Mesodermal cell (in vitro differentiated cells): Measurements from ENCODE around the gene RIOX2.
"Not testable (repeated sequence)": the region's sequence is repeated elsewhere in the genome, so short reads cannot be mapped to it uniquely, and the experiment has no call there.

ENCODE experiments used
- H3K27ac ChIP-seq: 2 replicates; pipeline ENCODE4 v1.7.0; 2013; ENCODE audit warnings: mild to moderate bottlenecking, low read depth, low read length, moderate library complexity; ENCODE audit not compliant: severe bottlenecking
- H3K36me3 ChIP-seq: 2 replicates; pipeline ENCODE4 v1.7.1; 2013; ENCODE audit warnings: mild to moderate bottlenecking, low read length, moderate library complexity; ENCODE audit not compliant: control insufficient read depth, insufficient read depth
- H3K4me1 ChIP-seq: one replicate; pipeline ENCODE4 v1.7.1; 2013; ENCODE audit warnings: mild to moderate bottlenecking, low read length; ENCODE audit not compliant: insufficient read depth, control insufficient read depth, poor library complexity, severe bottlenecking
- H3K4me3 ChIP-seq: 2 replicates; pipeline ENCODE4 v1.7.0; 2013; ENCODE audit warnings: low read length, control low read depth, mild to moderate bottlenecking; ENCODE audit not compliant: insufficient read depth, poor library complexity, severe bottlenecking; ENCODE audit errors: extremely low read depth
- H3K9me3 ChIP-seq: 2 replicates; pipeline ENCODE4 v1.7.1; 2013; ENCODE audit warnings: mild to moderate bottlenecking, low read length, moderate library complexity; ENCODE audit not compliant: control insufficient read depth
- WGBS, 2 experiments: methylation state at CpG; one replicate each; pipeline ENCODE4 v1.1.5; 2013; ENCODE audit warnings: missing lambda C conversion rate in 2 of 2; ENCODE audit not compliant: insufficient coverage in 2 of 2; 5-methylcytosine and 5-hydroxymethylcytosine counted together

The RIOX2 gene

GRCh38 chr3:97914388-97914787, 57.8 kb downstream of the RIOX2 start:
- Histone ChIP-seq H3K36me3 (peaks cover 10% of the 10 kb centered on the region), H3K4me3 (no peak overlapping the region)
- WGBS, 2 experiments = 100% methylated on average over 1 of the region's 2 CpGs; no CpG with 5 or more reads in 1 of the 2 experiments

GRCh38 chr3:97911459-97911858, 60.8 kb downstream of the RIOX2 start:
- no peak overlapping the region for H3K4me3 ChIP-seq
- H3K4me1 ChIP-seq = peaks cover 9% of the 10 kb centered on the region
- WGBS, 2 experiments = 95 to 100% methylated on average over 2 of the region's 3 CpGs
- H3K36me3 ChIP-seq = peaks cover 7% of the 10 kb centered on the region
- H3K27ac ChIP-seq = no peak overlapping the region
- H3K9me3 ChIP-seq = no peaks in the 10 kb centered on the region

More at GRCh38 chr3:97914388-97914787, 57.8 kb downstream of the RIOX2 start:
- H3K4me1 ChIP-seq = peaks cover 9% of the 10 kb centered on the region
- H3K27ac ChIP-seq = no peak overlapping the region
- H3K9me3 ChIP-seq = no peaks in the 10 kb centered on the region

- H3K4me1 ChIP-seq = peaks cover 9% of the 10 kb centered on the region
- H3K4me3 ChIP-seq = no peak overlapping the region
- WGBS, 2 experiments = 59 to 62% methylated on average over 2 of the region's 3 CpGs
Measured at GRCh38 chr3:97910931-97911351, 61.3 kb downstream of the RIOX2 start.

GRCh38 chr3:97910236-97910831, 61.9 kb downstream of the RIOX2 start:
- not testable (repeated sequence) for H3K9me3 ChIP-seq, H3K4me3 ChIP-seq, H3K27ac ChIP-seq, H3K36me3 ChIP-seq, H3K4me1 ChIP-seq
- 82 to 84% methylated on average over 8 to 14 of the region's 24 CpGs for WGBS, 2 experiments

More at GRCh38 chr3:97910931-97911351, 61.3 kb downstream of the RIOX2 start:
- Histone ChIP-seq H3K27ac (no peak overlapping the region), H3K36me3 (peaks cover 3% of the 10 kb centered on the region), H3K9me3 (no peaks in the 10 kb centered on the region)

- WGBS, 2 experiments = no CpG with 5 or more reads among the region's 3 CpGs
- not testable (repeated sequence) for H3K36me3 ChIP-seq, H3K27ac ChIP-seq
Measured at GRCh38 chr3:97909830-97910229, 62.4 kb downstream of the RIOX2 start.

GRCh38 chr3:97901313-97902248, 70.7 kb downstream of the RIOX2 start:
- Histone ChIP-seq H3K4me3 (no peak overlapping the region), H3K9me3 (no peaks in the 10 kb centered on the region), H3K4me1 (no peaks in the 10 kb centered on the region), H3K36me3 (no peaks in the 10 kb centered on the region), H3K27ac (no peak overlapping the region)
- 67 to 87% methylated on average over 1 to 3 of the region's 4 CpGs for WGBS, 2 experiments

More at GRCh38 chr3:97909830-97910229, 62.4 kb downstream of the RIOX2 start:
- H3K9me3 ChIP-seq, H3K4me1 ChIP-seq, H3K4me3 ChIP-seq: not testable (repeated sequence)

- peaks cover 4% of the 10 kb centered on the region for H3K36me3 ChIP-seq
- no peaks in the 10 kb centered on the region for H3K4me1 ChIP-seq
- H3K27ac ChIP-seq = no peak overlapping the region
- H3K9me3 ChIP-seq = no peaks in the 10 kb centered on the region
- H3K4me3 ChIP-seq = no peak overlapping the region
Measured at GRCh38 chr3:97899331-97899730, 72.9 kb downstream of the RIOX2 start.

GRCh38 chr3:97896547-97896946, 75.7 kb downstream of the RIOX2 start:
- peaks cover 4% of the 10 kb centered on the region for H3K36me3 ChIP-seq
- no peaks in the 10 kb centered on the region for H3K9me3 ChIP-seq
- WGBS, 2 experiments = 79 to 85% methylated on average over 1 to 3 of the region's 3 CpGs
- H3K4me1 ChIP-seq = no peaks in the 10 kb centered on the region
- H3K4me3 ChIP-seq = no peak overlapping the region
- H3K27ac ChIP-seq = no peak overlapping the region

- no peak overlapping the region for H3K4me3 ChIP-seq
- H3K9me3 ChIP-seq = no peaks in the 10 kb centered on the region
- peaks cover 4% of the 10 kb centered on the region for H3K36me3 ChIP-seq
- H3K4me1 ChIP-seq = no peaks in the 10 kb centered on the region
- no peak overlapping the region for H3K27ac ChIP-seq
- no CpG with 5 or more reads among the region's 1 CpG for WGBS, 2 experiments
Measured at GRCh38 chr3:97896129-97896528, 76.1 kb downstream of the RIOX2 start.

- Histone ChIP-seq H3K36me3 (peaks cover 4% of the 10 kb centered on the region), H3K4me3 (no peak overlapping the region), H3K4me1 (no peaks in the 10 kb centered on the region), H3K9me3 (no peaks in the 10 kb centered on the region), H3K27ac (no peak overlapping the region)
- 100% methylated on average over 1 of the region's 3 CpGs; no CpG with 5 or more reads in 1 of the 2 experiments for whole genome bisulfite sequencing, 2 experiments
Measured at GRCh38 chr3:97895216-97895615, 77.0 kb downstream of the RIOX2 start.

- Histone ChIP-seq H3K27ac (no peak overlapping the region), H3K4me3 (no peak overlapping the region), H3K4me1 (no peaks in the 10 kb centered on the region), H3K36me3 (peaks cover 4% of the 10 kb centered on the region), H3K9me3 (no peaks in the 10 kb centered on the region)
- no CpG with 5 or more reads among the region's 1 CpG for WGBS, 2 experiments
Measured at GRCh38 chr3:97892852-97893251, 79.4 kb downstream of the RIOX2 start.
